Mucosa of stomach (tissue), 1 donor: Measurements from ENCODE around the gene MTCL1.

Experiments used
- H3K27me3 ChIP-seq: one replicate; pipeline ENCODE4 v1.7.0; 2013; ENCODE audit warnings: mild to moderate bottlenecking, low read length; ENCODE audit not compliant: control insufficient read depth, insufficient read depth
- H3K36me3 ChIP-seq: one replicate; pipeline ENCODE4 v1.7.0; 2013; ENCODE audit warnings: low read length; ENCODE audit not compliant: control insufficient read depth, insufficient read depth
- H3K4me1 ChIP-seq: one replicate; pipeline ENCODE4 v1.7.0; 2013; ENCODE audit warnings: mild to moderate bottlenecking, low read length; ENCODE audit not compliant: control insufficient read depth, insufficient read depth
- H3K4me3 ChIP-seq: one replicate; pipeline ENCODE4 v1.7.0; 2013; ENCODE audit warnings: low read length
- H3K9ac ChIP-seq: one replicate; pipeline ENCODE4 v1.7.0; 2013; ENCODE audit warnings: mild to moderate bottlenecking, low read length, moderate library complexity
- H3K9me3 ChIP-seq: one replicate; pipeline ENCODE4 v1.7.0; 2013; ENCODE audit warnings: mild to moderate bottlenecking, low read length, moderate library complexity; ENCODE audit not compliant: control insufficient read depth
- donor health status: Pancreatic carcinoma.

The MTCL1 gene

GRCh38 chr18:8741532-8741931, 36.2 kb downstream of the MTCL1 start:
- no peaks in the 10 kb centered on the region for H3K27me3 ChIP-seq
- H3K36me3 ChIP-seq, result no peaks in the 10 kb centered on the region
- no peak overlapping the region for H3K4me3 ChIP-seq
- H3K9ac ChIP-seq, result no peak overlapping the region
- H3K4me1 ChIP-seq, result no peaks in the 10 kb centered on the region
- no peaks in the 10 kb centered on the region for H3K9me3 ChIP-seq

GRCh38 chr18:8742387-8743361, 37.3 kb downstream of the MTCL1 start:
- no peak overlapping the region for H3K4me3 ChIP-seq
- H3K27me3 ChIP-seq, result no peaks in the 10 kb centered on the region
- H3K36me3 ChIP-seq, result no peaks in the 10 kb centered on the region
- no peaks in the 10 kb centered on the region for H3K9me3 ChIP-seq
- H3K9ac ChIP-seq, result no peak overlapping the region
- no peaks in the 10 kb centered on the region for H3K4me1 ChIP-seq

GRCh38 chr18:8744038-8744437, 38.7 kb downstream of the MTCL1 start:
- Histone ChIP-seq H3K27me3 (no peaks in the 10 kb centered on the region), H3K9me3 (no peaks in the 10 kb centered on the region), H3K36me3 (no peaks in the 10 kb centered on the region), H3K4me1 (no peaks in the 10 kb centered on the region), H3K4me3 (no peak overlapping the region), H3K9ac (no peak overlapping the region)

GRCh38 chr18:8744656-8745055, 39.3 kb downstream of the MTCL1 start:
- H3K36me3 ChIP-seq, result no peaks in the 10 kb centered on the region
- no peak overlapping the region for H3K9ac ChIP-seq
- no peaks in the 10 kb centered on the region for H3K9me3 ChIP-seq
- H3K4me1 ChIP-seq, result no peaks in the 10 kb centered on the region
- no peaks in the 10 kb centered on the region for H3K27me3 ChIP-seq
- no peak overlapping the region for H3K4me3 ChIP-seq

GRCh38 chr18:8745355-8746014, 40.1 kb downstream of the MTCL1 start:
- no peaks in the 10 kb centered on the region for H3K36me3 ChIP-seq
- H3K4me3 ChIP-seq, result no peak overlapping the region
- H3K4me1 ChIP-seq, result no peaks in the 10 kb centered on the region
- H3K9ac ChIP-seq, result no peak overlapping the region
- H3K9me3 ChIP-seq, result no peaks in the 10 kb centered on the region
- H3K27me3 ChIP-seq, result no peaks in the 10 kb centered on the region

- Histone ChIP-seq H3K9me3 (no peaks in the 10 kb centered on the region), H3K4me3 (no peak overlapping the region), H3K36me3 (no peaks in the 10 kb centered on the region), H3K27me3 (no peaks in the 10 kb centered on the region), H3K9ac (no peak overlapping the region), H3K4me1 (no peaks in the 10 kb centered on the region)
Observed at GRCh38 chr18:8747440-8747937, 42.1 kb downstream of the MTCL1 start.

- Histone ChIP-seq H3K9me3 (no peaks in the 10 kb centered on the region), H3K36me3 (no peaks in the 10 kb centered on the region), H3K4me3 (no peak overlapping the region), H3K4me1 (no peaks in the 10 kb centered on the region), H3K27me3 (no peaks in the 10 kb centered on the region), H3K9ac (no peak overlapping the region)
Observed at GRCh38 chr18:8749492-8749891, 44.1 kb downstream of the MTCL1 start.

- Histone ChIP-seq H3K9me3 (no peaks in the 10 kb centered on the region), H3K4me1 (no peaks in the 10 kb centered on the region), H3K4me3 (no peak overlapping the region), H3K27me3 (no peaks in the 10 kb centered on the region), H3K9ac (no peak overlapping the region), H3K36me3 (no peaks in the 10 kb centered on the region)
Observed at GRCh38 chr18:8750954-8751415, 45.6 kb downstream of the MTCL1 start.

- Histone ChIP-seq H3K9ac (no peak overlapping the region), H3K4me1 (no peaks in the 10 kb centered on the region), H3K9me3 (no peaks in the 10 kb centered on the region), H3K4me3 (no peak overlapping the region), H3K36me3 (no peaks in the 10 kb centered on the region), H3K27me3 (no peaks in the 10 kb centered on the region)
Observed at GRCh38 chr18:8751692-8752091, 46.3 kb downstream of the MTCL1 start.

GRCh38 chr18:8752329-8752728, 47.0 kb downstream of the MTCL1 start:
- Histone ChIP-seq H3K4me1 (no peaks in the 10 kb centered on the region), H3K4me3 (no peak overlapping the region), H3K27me3 (no peaks in the 10 kb centered on the region), H3K9me3 (no peaks in the 10 kb centered on the region), H3K36me3 (no peaks in the 10 kb centered on the region), H3K9ac (no peak overlapping the region)

GRCh38 chr18:8754995-8755960, 49.9 kb downstream of the MTCL1 start:
- no peak overlapping the region for H3K9ac ChIP-seq
- H3K27me3 ChIP-seq, result no peaks in the 10 kb centered on the region
- no peaks in the 10 kb centered on the region for H3K36me3 ChIP-seq
- H3K4me3 ChIP-seq, result no peak overlapping the region
- no peaks in the 10 kb centered on the region for H3K4me1 ChIP-seq
- no peaks in the 10 kb centered on the region for H3K9me3 ChIP-seq
